Measurements from ENCODE around the gene FUT2.
"Not testable (repeated sequence)": the region's sequence is repeated elsewhere in the genome, so short reads cannot be mapped to it uniquely, and the experiment has no call there.

Gene FUT2

GRCh38 chr19:48685583-48685982 is 10.2 kb upstream of the FUT2 start:
- peaks cover 4% of the 10 kb centered on the region for H3K4me1 ChIP-seq (ENCODE audit: insufficient read depth, low read length, poor library complexity, severe bottlenecking)
- TF ChIP-seq EZH2phosphoT487 (IDR thresholded peaks at IDR 0.05; ENCODE audit: borderline replicate concordance) (no peak), CTCF (conservative IDR thresholded peaks at IDR 0.05; ENCODE audit: low read length) (no peak)
- H3K9me3 ChIP-seq (ENCODE audit: insufficient read depth, low read depth, low read length) = no peaks in the 10 kb centered on the region
- H3K79me2 ChIP-seq (ENCODE audit: insufficient read depth, low read length) = no peaks in the 10 kb centered on the region
- H2AFZ ChIP-seq (ENCODE audit: low read length) = no peak overlapping the region
- no peak overlapping the region for H3K9ac ChIP-seq (ENCODE audit: low read depth, low read length, poor library complexity, severe bottlenecking)
- H3K36me3 ChIP-seq (ENCODE audit: insufficient read depth, low read length) = no peaks in the 10 kb centered on the region
- no peaks in the 10 kb centered on the region for H4K20me1 ChIP-seq (ENCODE audit: insufficient read depth, low read length, poor library complexity, severe bottlenecking)
- H3K9me2 ChIP-seq (replicated peaks; ENCODE audit: low read depth, low read length) = no peaks in the 10 kb centered on the region
- H3K4me3 ChIP-seq (ENCODE audit: low read length, poor library complexity, severe bottlenecking) = no peak overlapping the region
- no peaks in the 10 kb centered on the region for H3K27me3 ChIP-seq (ENCODE audit: insufficient read depth, low read length, poor library complexity, severe bottlenecking)
- no peak overlapping the region for H3K4me2 ChIP-seq (ENCODE audit: low read depth, low read length, poor library complexity, severe bottlenecking)
- no peaks in the 10 kb centered on the region for H3F3A ChIP-seq (ENCODE audit: low read depth)

GRCh38 chr19:48686088-48686487 is 9.7 kb upstream of the FUT2 start:
- Histone ChIP-seq H4K20me1 (ENCODE audit: insufficient read depth, low read length, poor library complexity, severe bottlenecking) (no peaks in the 10 kb centered on the region), H3F3A (ENCODE audit: low read depth) (no peaks in the 10 kb centered on the region), H3K9me2 (replicated peaks; ENCODE audit: low read depth, low read length) (no peaks in the 10 kb centered on the region), H3K79me2 (ENCODE audit: insufficient read depth, low read length) (no peaks in the 10 kb centered on the region), H3K27me3 (ENCODE audit: insufficient read depth, low read length, poor library complexity, severe bottlenecking) (no peaks in the 10 kb centered on the region), H3K4me3 (ENCODE audit: low read length, poor library complexity, severe bottlenecking) (no peak overlapping the region), H3K4me1 (ENCODE audit: insufficient read depth, low read length, poor library complexity, severe bottlenecking) (no peaks in the 10 kb centered on the region), H3K9me3 (ENCODE audit: insufficient read depth, low read depth, low read length) (no peaks in the 10 kb centered on the region), H2AFZ (ENCODE audit: low read length) (no peak overlapping the region), H3K9ac (ENCODE audit: low read depth, low read length, poor library complexity, severe bottlenecking) (no peak overlapping the region), H3K36me3 (ENCODE audit: insufficient read depth, low read length) (no peaks in the 10 kb centered on the region), H3K4me2 (ENCODE audit: low read depth, low read length, poor library complexity, severe bottlenecking) (no peak overlapping the region)
- TF ChIP-seq EZH2phosphoT487 (IDR thresholded peaks at IDR 0.05; ENCODE audit: borderline replicate concordance) (no peak), CTCF (conservative IDR thresholded peaks at IDR 0.05; ENCODE audit: low read length) (no peak)

DNA sequence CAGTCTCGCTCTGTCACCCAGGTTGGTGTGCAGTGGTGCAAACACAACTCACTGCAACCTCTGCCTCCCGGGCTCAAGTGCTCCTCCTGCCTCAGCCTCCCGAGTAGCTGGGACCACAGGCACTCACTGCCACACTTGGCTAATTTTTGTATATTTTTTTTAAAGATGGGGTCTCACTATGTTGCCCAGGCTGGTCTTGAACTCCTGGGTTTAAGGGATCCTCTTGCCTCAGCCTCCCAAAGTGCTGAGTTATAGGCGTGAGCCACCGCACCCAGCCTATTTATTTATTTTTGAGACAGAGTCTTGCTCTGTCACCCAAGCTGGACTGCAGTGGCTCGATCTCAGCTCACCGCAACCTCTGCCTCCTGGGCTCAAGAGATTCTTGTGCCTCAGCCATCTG is 9.1 kb upstream of the FUT2 start:
- H3K9me2 ChIP-seq (replicated peaks; ENCODE audit: low read depth, low read length); H3K36me3 ChIP-seq (ENCODE audit: insufficient read depth, low read length); H2AFZ ChIP-seq (ENCODE audit: low read length); H3K79me2 ChIP-seq (ENCODE audit: insufficient read depth, low read length); H3K9ac ChIP-seq (ENCODE audit: low read depth, low read length, poor library complexity, severe bottlenecking); H4K20me1 ChIP-seq (ENCODE audit: insufficient read depth, low read length, poor library complexity, severe bottlenecking); H3K9me3 ChIP-seq (ENCODE audit: insufficient read depth, low read depth, low read length); H3F3A ChIP-seq (ENCODE audit: low read depth); H3K4me3 ChIP-seq (ENCODE audit: low read length, poor library complexity, severe bottlenecking); H3K4me2 ChIP-seq (ENCODE audit: low read depth, low read length, poor library complexity, severe bottlenecking); H3K27me3 ChIP-seq (ENCODE audit: insufficient read depth, low read length, poor library complexity, severe bottlenecking); H3K4me1 ChIP-seq (ENCODE audit: insufficient read depth, low read length, poor library complexity, severe bottlenecking): not testable (repeated sequence)

DNA sequence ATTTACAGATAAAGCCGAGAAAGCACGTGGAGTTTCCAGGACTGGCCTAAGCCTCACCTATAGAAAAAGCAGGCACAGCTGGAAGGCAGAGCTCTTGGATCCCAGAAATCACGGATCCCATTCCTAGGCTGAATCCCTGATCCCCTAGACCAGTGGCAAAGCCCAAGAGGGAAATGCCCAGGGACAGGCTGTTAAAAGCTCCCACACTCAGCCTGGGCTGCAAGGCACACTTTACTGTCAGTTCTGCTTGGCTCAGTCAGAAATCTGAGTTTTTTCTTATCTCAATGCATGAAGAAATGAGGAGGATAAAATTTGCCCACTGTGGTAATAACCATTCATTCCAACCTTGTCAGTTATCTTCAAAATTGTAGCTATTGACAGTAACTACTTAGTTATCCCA is 8.0 kb upstream of the FUT2 start:
- H3K4me2 ChIP-seq (ENCODE audit: low read depth, low read length, poor library complexity, severe bottlenecking) = no peak overlapping the region
- no peaks in the 10 kb centered on the region for H3K27me3 ChIP-seq (ENCODE audit: insufficient read depth, low read length, poor library complexity, severe bottlenecking)
- no peaks in the 10 kb centered on the region for H3K4me1 ChIP-seq (ENCODE audit: insufficient read depth, low read length, poor library complexity, severe bottlenecking)
- H3F3A ChIP-seq (ENCODE audit: low read depth) = no peaks in the 10 kb centered on the region
- no peaks in the 10 kb centered on the region for H3K9me2 ChIP-seq (replicated peaks; ENCODE audit: low read depth, low read length)
- TF ChIP-seq CTCF (conservative IDR thresholded peaks at IDR 0.05; ENCODE audit: low read length) = no peak
- H3K4me3 ChIP-seq (ENCODE audit: low read length, poor library complexity, severe bottlenecking) = no peak overlapping the region
- H3K9me3 ChIP-seq (ENCODE audit: insufficient read depth, low read depth, low read length) = no peaks in the 10 kb centered on the region
- H3K79me2 ChIP-seq (ENCODE audit: insufficient read depth, low read length) = no peaks in the 10 kb centered on the region
- H3K9ac ChIP-seq (ENCODE audit: low read depth, low read length, poor library complexity, severe bottlenecking) = no peak overlapping the region
- H4K20me1 ChIP-seq (ENCODE audit: insufficient read depth, low read length, poor library complexity, severe bottlenecking) = no peaks in the 10 kb centered on the region
- H2AFZ ChIP-seq (ENCODE audit: low read length) = no peak overlapping the region
- H3K36me3 ChIP-seq (ENCODE audit: insufficient read depth, low read length) = no peaks in the 10 kb centered on the region

All from Loucy (cell line).